GM20000 (cell line): Measurements from ENCODE around the gene RSAD2.

Source experiments
- DNase-seq: peaks from one replicate; pipeline ENCODE4 v3.0.0; 2012; ENCODE audit warnings: low spot score
- CTCF ChIP-seq: IDR thresholded peaks from 2 replicates; pipeline ENCODE4 v1.5.1; 2012; ENCODE audit warnings: mild to moderate bottlenecking, control low read depth; ENCODE audit errors: extremely low read depth, missing control alignments

The RSAD2 gene

DNA sequence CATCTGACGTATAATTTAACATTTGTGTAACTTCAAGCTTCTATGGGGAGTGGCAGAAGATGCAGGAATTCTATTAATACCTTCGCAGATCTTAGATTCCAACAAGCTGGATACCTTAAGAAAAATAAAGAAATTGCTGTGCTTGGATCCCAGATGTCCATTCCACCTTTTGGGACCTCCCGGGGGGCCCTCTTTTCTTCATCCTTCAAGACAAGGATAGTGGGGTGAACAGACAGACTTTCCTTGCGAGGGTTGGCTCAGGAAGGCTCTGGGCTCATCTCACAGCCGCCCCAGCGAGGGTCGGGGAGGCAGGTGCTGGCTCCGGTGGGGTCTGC is 39.1 kb downstream of the RSAD2 start:
- no peak for TF ChIP-seq CTCF
- no peak for DNase-seq

DNA sequence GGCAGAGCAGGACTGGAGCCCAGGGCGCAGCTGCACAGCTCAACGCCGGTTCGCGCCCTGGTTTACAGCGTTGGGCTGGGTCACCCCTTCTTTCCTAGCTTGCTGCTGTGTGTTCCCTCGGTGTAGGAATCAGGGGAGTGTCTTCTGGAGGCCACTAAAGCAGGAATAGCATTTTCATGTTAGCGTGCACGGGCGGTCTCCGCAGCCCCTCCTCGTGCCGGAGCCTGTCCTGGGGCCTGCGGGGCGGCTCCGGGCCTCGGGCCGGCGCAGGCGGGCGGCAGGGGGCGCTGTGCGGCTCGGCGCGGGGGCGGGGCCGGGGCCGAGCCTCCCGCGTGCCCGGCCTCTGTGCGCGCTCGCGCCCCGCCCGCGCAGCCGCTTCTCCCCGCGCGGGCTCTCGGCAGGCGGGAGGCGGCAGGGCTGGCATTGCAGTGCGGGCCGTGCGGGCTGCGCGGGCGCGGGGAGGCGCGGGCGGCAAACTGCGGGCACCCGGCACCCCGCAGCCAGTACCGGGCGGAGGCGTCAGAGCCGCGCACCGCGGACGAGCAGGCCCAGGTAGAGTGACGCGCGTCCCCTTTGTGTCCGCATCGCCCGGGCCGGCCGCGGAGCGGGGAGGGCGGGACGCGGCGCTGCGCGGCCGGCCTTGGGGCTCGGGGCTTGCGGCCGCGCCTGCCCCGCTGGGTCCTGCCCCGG is 39.6 kb downstream of the RSAD2 start, which contains the start of gene RNF144A:
TSS of gene RNF144A (plus strand) at position 342 of the 690 bp plus-strand sequence. CDS start 79,515 bp downstream, outside the sequence.
- TF ChIP-seq CTCF, result peak; percentile 76
- peak; percentile 95 for DNase-seq

GRCh38 chr2:6917761-6918421 is 40.3 kb downstream of the RSAD2 start:
- DNase-seq, result no peak
- no peak for TF ChIP-seq CTCF

GRCh38 chr2:6919901-6920742 is 42.5 kb downstream of the RSAD2 start:
- DNase-seq, result no peak
- no peak for TF ChIP-seq CTCF

- DNase-seq, result no peak
- TF ChIP-seq CTCF, result no peak
Observed at GRCh38 chr2:6920743-6921064, 43.1 kb downstream of the RSAD2 start.

DNA sequence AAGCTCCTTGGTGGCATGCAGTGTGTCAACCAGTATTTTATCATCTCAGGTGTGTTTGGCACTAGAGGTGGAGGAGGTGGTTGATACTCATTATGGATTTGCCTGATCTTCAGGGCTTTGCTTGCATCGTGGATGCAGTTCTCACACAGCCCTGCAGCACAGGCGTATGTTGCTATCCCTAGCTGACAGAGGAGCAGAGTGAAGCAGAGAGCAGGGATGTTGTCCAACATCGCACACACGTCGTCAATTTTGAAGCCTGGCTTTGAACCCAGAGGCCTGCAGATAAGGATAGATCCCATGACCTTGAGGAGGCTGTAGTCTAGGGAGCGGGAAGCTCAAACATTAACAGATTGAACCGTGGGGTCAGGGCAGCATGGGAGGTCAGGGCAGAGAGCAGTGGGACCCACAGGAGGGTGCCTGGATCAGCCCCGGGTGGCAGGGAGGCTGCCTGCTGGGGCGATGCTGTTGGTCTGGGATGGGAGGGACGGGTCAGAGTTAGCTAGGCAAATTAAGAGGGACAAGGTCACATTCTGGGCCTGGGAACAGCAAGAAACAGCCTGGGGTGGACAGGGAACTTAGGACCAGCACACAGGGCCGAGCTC is 43.8 kb downstream of the RSAD2 start:
- no peak for DNase-seq
- no peak for TF ChIP-seq CTCF
